ENCODE measurements around the gene WFIKKN1. TPM values are rescaled to one million over a fixed set of nuclear protein-coding genes. Genes with fewer than 3 reads are reported as not detected.

Gene WFIKKN1
- total and polyA plus RNA-seq, 2 of the 13 experiments (the other 11 are each of a cell fraction or from before 2014, with no cell fraction given): 1.7 to 4.9 TPM

DNA sequence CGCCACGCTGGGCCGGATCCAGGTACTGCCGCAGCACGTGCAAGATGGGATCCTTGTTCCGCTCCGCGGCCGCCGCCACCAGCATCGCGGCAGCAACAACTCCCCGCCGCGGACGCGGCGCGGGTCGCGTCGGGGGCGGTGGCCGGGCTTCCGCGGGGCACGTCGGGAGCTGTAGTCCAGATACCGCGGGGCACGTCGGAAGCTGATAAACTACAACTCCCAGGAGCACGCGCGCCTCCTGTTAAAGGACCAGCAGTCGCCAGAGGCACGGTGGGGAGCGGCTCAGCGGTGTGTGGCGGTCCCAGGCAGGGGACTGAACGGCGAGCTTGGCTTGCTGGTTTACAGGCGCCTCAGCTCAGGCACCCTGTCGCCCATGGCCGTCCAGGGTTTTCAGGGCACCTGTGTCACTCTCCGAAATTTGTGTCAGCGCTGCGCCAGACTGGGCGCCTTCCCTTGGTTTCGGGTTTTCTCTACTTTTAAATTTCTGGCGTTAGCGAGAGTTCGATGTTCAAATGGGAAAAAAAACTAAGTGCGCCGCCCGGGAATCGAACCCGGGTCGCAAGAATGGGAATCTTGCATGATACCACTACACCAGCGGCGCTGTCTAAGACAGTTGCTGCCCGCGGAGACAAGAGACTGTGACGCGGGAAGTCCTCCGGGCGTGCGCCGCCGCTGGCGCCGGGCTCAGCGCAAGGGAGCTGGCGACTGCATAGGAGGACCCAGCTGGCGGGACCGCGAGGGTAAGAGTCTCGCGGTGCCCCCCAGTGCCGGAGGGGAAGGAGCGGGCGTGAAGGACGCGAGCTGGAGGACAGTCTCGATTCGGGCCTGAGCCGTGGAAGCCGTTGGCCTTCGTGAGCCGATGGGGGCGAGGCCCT, 5.7 kb downstream of the WFIKKN1 start, which contains the start of gene METTL26 (continued):
- TF ChIP-seq TBX3 (IDR thresholded peaks at IDR 0.05; ENCODE audit: borderline replicate concordance): no peak
- TF ChIP-seq ZNF782 (CRISPR knock-in tag; IDR thresholded peaks at IDR 0.05; ENCODE audit: borderline replicate concordance): no peak
- TF ChIP-seq, protein P1, sequence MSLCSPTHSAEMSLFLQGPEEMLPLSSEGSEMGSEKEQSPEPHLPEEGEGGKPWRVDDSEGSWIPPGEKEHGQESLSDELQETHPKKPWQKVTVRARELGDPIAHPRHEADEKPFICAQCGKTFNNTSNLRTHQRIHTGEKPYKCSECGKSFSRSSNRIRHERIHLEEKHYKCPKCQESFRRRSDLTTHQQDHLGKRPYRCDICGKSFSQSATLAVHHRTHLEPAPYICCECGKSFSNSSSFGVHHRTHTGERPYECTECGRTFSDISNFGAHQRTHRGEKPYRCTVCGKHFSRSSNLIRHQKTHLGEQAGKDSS (CRISPR knock-in tag; IDR thresholded peaks at IDR 0.05; ENCODE audit: borderline replicate concordance, low read depth): no peak; the same call in 1 of the 2 replicates
- TF ChIP-seq, protein P2, sequence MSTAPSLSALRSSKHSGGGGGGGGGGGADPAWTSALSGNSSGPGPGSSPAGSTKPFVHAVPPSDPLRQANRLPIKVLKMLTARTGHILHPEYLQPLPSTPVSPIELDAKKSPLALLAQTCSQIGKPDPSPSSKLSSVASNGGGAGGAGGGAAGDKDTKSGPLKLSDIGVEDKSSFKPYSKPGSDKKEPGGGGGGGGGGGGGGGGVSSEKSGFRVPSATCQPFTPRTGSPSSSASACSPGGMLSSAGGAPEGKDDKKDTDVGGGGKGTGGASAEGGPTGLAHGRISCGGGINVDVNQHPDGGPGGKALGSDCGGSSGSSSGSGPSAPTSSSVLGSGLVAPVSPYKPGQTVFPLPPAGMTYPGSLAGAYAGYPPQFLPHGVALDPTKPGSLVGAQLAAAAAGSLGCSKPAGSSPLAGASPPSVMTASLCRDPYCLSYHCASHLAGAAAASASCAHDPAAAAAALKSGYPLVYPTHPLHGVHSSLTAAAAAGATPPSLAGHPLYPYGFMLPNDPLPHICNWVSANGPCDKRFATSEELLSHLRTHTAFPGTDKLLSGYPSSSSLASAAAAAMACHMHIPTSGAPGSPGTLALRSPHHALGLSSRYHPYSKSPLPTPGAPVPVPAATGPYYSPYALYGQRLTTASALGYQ (CRISPR knock-in tag; IDR thresholded peaks at IDR 0.05): 0 out of 2 replicates have a peak, but pooled peaks have one; percentile 7
- TF ChIP-seq, protein P3, sequence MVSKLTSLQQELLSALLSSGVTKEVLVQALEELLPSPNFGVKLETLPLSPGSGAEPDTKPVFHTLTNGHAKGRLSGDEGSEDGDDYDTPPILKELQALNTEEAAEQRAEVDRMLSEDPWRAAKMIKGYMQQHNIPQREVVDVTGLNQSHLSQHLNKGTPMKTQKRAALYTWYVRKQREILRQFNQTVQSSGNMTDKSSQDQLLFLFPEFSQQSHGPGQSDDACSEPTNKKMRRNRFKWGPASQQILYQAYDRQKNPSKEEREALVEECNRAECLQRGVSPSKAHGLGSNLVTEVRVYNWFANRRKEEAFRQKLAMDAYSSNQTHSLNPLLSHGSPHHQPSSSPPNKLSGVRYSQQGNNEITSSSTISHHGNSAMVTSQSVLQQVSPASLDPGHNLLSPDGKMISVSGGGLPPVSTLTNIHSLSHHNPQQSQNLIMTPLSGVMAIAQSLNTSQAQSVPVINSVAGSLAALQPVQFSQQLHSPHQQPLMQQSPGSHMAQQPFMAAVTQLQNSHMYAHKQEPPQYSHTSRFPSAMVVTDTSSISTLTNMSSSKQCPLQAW (CRISPR knock-in tag; IDR thresholded peaks at IDR 0.05): peak; percentile 8; the same call in 1 of the 2 replicates
- TF ChIP-seq, protein P4, sequence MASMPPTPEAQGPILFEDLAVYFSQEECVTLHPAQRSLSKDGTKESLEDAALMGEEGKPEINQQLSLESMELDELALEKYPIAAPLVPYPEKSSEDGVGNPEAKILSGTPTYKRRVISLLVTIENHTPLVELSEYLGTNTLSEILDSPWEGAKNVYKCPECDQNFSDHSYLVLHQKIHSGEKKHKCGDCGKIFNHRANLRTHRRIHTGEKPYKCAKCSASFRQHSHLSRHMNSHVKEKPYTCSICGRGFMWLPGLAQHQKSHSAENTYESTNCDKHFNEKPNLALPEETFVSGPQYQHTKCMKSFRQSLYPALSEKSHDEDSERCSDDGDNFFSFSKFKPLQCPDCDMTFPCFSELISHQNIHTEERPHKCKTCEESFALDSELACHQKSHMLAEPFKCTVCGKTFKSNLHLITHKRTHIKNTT (CRISPR knock-in tag; IDR thresholded peaks at IDR 0.05): no peak
- no peak for TF ChIP-seq ZNF616 (CRISPR knock-in tag; IDR thresholded peaks at IDR 0.05; ENCODE audit: low read depth)
- no peak for TF ChIP-seq NFE2L2 (IDR thresholded peaks at IDR 0.05; ENCODE audit: low read length)
- TF ChIP-seq, protein P5, sequence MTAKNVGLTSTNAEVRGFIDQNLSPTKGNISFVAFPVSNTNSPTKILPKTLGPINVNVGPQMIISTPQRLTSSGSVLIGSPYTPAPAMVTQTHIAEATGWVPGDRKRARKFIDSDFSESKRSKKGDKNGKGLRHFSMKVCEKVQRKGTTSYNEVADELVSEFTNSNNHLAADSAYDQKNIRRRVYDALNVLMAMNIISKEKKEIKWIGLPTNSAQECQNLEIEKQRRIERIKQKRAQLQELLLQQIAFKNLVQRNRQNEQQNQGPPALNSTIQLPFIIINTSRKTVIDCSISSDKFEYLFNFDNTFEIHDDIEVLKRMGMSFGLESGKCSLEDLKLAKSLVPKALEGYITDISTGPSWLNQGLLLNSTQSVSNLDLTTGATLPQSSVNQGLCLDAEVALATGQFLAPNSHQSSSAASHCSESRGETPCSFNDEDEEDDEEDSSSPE (CRISPR knock-in tag; IDR thresholded peaks at IDR 0.05): peak; percentile 88
- peak; percentile 96 for TF ChIP-seq ZNF430 (CRISPR knock-in tag; IDR thresholded peaks at IDR 0.05)
- TF ChIP-seq ZNF746 (CRISPR knock-in tag; IDR thresholded peaks at IDR 0.05): no peak
- TF ChIP-seq, protein P6, sequence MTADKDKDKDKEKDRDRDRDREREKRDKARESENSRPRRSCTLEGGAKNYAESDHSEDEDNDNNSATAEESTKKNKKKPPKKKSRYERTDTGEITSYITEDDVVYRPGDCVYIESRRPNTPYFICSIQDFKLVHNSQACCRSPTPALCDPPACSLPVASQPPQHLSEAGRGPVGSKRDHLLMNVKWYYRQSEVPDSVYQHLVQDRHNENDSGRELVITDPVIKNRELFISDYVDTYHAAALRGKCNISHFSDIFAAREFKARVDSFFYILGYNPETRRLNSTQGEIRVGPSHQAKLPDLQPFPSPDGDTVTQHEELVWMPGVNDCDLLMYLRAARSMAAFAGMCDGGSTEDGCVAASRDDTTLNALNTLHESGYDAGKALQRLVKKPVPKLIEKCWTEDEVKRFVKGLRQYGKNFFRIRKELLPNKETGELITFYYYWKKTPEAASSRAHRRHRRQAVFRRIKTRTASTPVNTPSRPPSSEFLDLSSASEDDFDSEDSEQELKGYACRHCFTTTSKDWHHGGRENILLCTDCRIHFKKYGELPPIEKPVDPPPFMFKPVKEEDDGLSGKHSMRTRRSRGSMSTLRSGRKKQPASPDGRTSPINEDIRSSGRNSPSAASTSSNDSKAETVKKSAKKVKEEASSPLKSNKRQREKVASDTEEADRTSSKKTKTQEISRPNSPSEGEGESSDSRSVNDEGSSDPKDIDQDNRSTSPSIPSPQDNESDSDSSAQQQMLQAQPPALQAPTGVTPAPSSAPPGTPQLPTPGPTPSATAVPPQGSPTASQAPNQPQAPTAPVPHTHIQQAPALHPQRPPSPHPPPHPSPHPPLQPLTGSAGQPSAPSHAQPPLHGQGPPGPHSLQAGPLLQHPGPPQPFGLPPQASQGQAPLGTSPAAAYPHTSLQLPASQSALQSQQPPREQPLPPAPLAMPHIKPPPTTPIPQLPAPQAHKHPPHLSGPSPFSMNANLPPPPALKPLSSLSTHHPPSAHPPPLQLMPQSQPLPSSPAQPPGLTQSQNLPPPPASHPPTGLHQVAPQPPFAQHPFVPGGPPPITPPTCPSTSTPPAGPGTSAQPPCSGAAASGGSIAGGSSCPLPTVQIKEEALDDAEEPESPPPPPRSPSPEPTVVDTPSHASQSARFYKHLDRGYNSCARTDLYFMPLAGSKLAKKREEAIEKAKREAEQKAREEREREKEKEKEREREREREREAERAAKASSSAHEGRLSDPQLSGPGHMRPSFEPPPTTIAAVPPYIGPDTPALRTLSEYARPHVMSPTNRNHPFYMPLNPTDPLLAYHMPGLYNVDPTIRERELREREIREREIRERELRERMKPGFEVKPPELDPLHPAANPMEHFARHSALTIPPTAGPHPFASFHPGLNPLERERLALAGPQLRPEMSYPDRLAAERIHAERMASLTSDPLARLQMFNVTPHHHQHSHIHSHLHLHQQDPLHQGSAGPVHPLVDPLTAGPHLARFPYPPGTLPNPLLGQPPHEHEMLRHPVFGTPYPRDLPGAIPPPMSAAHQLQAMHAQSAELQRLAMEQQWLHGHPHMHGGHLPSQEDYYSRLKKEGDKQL (CRISPR knock-in tag; IDR thresholded peaks at IDR 0.05; ENCODE audit: low read depth): no peak
- TF ChIP-seq PAF1 (CRISPR knock-in tag; IDR thresholded peaks at IDR 0.05): no peak
- no peak for TF ChIP-seq ZC3H4 (CRISPR knock-in tag; IDR thresholded peaks at IDR 0.05; ENCODE audit: borderline replicate concordance)
- TF ChIP-seq PHF5A (CRISPR knock-in tag; IDR thresholded peaks at IDR 0.05; ENCODE audit: low read depth, unreplicated experiment): peak; percentile 23
